ENCODE data around the gene SEC61B. TPM values are rescaled to one million over a fixed set of nuclear protein-coding genes. Genes with fewer than 3 reads are reported as not detected.

Gene SEC61B
- total RNA-seq (2021; ENCODE audit: unreplicated experiment) (125 TPM), Bru-seq, nascent RNA (percentile 98 among the genes with signal in this experiment), BruChase-seq, experiment 1, labeled RNA remaining after a 6-hour chase (percentile 96 among the genes with signal in this experiment), BruChase-seq, experiment 2, labeled RNA remaining after a 2-hour chase (percentile 91 among the genes with signal in this experiment)
- 118 and 123 TPM in 2 replicates for polyA plus RNA-seq (2012)
- long read RNA-seq, transcript SEC61B-201 (4 exons, 545 nt) = major isoform, 70 of 88 reads
- long read RNA-seq, partial matches to known transcripts = 16 of 88 reads
- long read RNA-seq, other reads (novel, unspliced or antisense) = 1 of 88 reads

DNA sequence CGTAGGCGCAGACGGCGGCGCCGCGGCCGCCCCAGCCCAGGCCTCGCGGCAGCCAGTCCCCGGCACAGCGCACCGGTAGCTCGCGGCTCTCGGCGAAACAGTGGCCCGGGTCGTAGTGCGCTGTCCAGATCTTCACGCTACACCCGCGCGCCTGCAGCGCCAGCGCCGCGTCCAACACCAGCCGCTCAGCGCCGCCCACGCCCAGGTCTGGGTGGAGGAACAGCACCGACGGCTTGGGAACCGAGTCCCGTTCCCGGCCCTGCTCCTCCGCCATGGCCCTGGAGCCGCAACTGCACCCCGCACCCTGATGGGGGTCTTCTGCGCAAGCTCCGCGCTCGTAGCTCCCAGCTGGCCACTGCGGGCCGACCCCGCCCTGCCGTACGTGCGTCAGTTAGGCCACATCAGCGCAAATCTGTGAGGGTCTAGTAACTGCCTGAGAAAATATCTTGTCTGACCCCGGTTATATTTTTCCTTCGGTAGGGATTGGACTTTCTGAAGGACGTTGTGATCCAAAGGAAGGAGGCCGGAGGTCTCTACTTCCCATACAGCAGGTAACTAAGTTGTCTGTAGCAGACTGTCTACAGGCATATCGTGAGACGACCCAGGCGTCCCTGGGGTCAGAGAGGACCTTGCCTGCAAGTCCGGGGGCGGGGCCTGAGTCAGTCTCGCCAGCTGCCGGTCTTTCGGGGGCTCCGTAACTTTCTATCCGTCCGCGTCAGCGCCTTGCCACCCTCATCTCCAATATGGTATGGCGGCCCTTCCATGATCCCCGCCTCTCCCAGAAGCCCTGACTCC is at the start of gene SEC61B, which contains the start of gene ALG2:
TSS of gene SEC61B (plus strand) at position 662 of the 795 bp plus-strand sequence. CDS start at position 744, 82 bp downstream.
TSS of gene ALG2 (minus strand) at position 322 of the 795 bp plus-strand sequence. CDS start at position 274, 48 bp downstream.
- BruUV-seq (replicated peaks) = no TSS peak
- DNase-seq (ENCODE audit: low read depth, low spot score) (peak; percentile 88), ATAC-seq (peak; percentile 94)
- Histone ChIP-seq H3K27ac (ENCODE audit: low read depth, low read length) (peak within 1 kb of the TSS; percentile 83), H3K4me1 (ENCODE audit: control insufficient read depth in 1 of 2, insufficient read depth in 2 of 2, low read length in 2 of 2) (peaks cover 6 to 20% of the 10 kb centered on the region in 2 experiments; a peak in 3 of 4 replicates), H3K9me2 (ENCODE audit: insufficient read depth) (no peaks in the 10 kb centered on the region), H2AFZ (ENCODE audit: low read depth, low read length, poor library complexity, severe bottlenecking) (no peak within 1 kb of the TSS), H3K36me3 (ENCODE audit: control insufficient read depth in 1 of 2, insufficient read depth in 2 of 2, low read length in 2 of 2) (peaks cover 8 to 13% of the 10 kb centered on the region in 2 experiments; a peak in 3 of 4 replicates), H3K9me3 (ENCODE audit: control insufficient read depth in 1 of 2, insufficient read depth in 1 of 2, low read depth in 1 of 2, low read length in 2 of 2) (no peaks in the 10 kb centered on the region), H4K20me1 (ENCODE audit: insufficient read depth) (no peaks in the 10 kb centered on the region; the same call in 1 of the 2 replicates), H3K79me2 (ENCODE audit: insufficient read depth, low read length) (peaks cover 97% of the 10 kb centered on the region), H3K4me2 (ENCODE audit: low read length) (peak within 1 kb of the TSS; percentile 89), H3K27me3 (ENCODE audit: insufficient read depth, low read length) (no peaks in the 10 kb centered on the region), H3K9ac (ENCODE audit: low read length) (peak within 1 kb of the TSS; percentile 92), H3K4me3 (replicated peaks in 1 of 2; ENCODE audit: low read depth in 1 of 2, low read length in 2 of 2) (peak within 1 kb of the TSS; percentile 72 to 95)
- RAD21 ChIA-PET (ENCODE audit: low non-redundant PET in 1 of 2, low total read pairs in 2 of 2, uncharacterized antibody in 2 of 2, unreplicated experiment in 2 of 2) = interaction anchor here in 1 of 2 experiments (1.5 kb wide), 1 partner anchor 374 kb away, joined by 3 read pairs; no protein-coding TSS in a partner anchor
- CTCF ChIA-PET = interaction anchor here (1.0 kb wide), 1 partner anchor 59 kb away, joined by 3 read pairs; no protein-coding TSS in a partner anchor
- POLR2A ChIA-PET = interaction anchor here (0.6 to 1.6 kb wide), 5 partner anchors 10 to 47 kb away, joined by 3 to 7 read pairs (median 4); no protein-coding TSS in a partner anchor
- intact Hi-C loops (cut with micrococcal nuclease) = no loop called here
- TF ChIP-seq TCF7L2 (IDR thresholded peaks at IDR 0.05; ENCODE audit: borderline replicate concordance, extremely low read depth, insufficient read depth, insufficient read length) (no peak), EGR1 (IDR thresholded peaks at IDR 0.05; ENCODE audit: low read depth) (peak; percentile 75), RAD21 (IDR thresholded peaks at IDR 0.05; ENCODE audit: low read depth) (no peak), POLR2AphosphoS5 (IDR thresholded peaks at IDR 0.05; ENCODE audit: low read depth, low read length) (peak; percentile 98), JUND (IDR thresholded peaks at IDR 0.05) (no peak), ZNF274 (IDR thresholded peaks at IDR 0.05; ENCODE audit: low read depth, low read length) (no peak), YY1 (IDR thresholded peaks at IDR 0.05; ENCODE audit: extremely low read depth, insufficient replicate concordance, low read depth, low read length) (peak; percentile 83), SRF (IDR thresholded peaks at IDR 0.05; ENCODE audit: low read depth) (no peak), SIN3A (IDR thresholded peaks at IDR 0.05; ENCODE audit: low read depth) (peak; percentile 96), EZH2 (IDR thresholded peaks at IDR 0.05) (no peak), SP1 (IDR thresholded peaks at IDR 0.05; ENCODE audit: low read depth) (peak; percentile 89), POLR2A (IDR thresholded peaks at IDR 0.05; ENCODE audit: borderline replicate concordance, extremely low read depth, insufficient read depth, insufficient read length) (peak; percentile 89), ZFX (IDR thresholded peaks at IDR 0.05) (peak; percentile 82), ELF1 (IDR thresholded peaks at IDR 0.05; ENCODE audit: borderline replicate concordance, low read depth) (no peak), FOSL1 (IDR thresholded peaks at IDR 0.05; ENCODE audit: low read depth) (no peak), CEBPB (IDR thresholded peaks at IDR 0.05; ENCODE audit: low read depth) (no peak), EZH2phosphoT487 (IDR thresholded peaks at IDR 0.05; ENCODE audit: borderline replicate concordance) (no peak)
- TF ChIP-seq, protein P1, sequence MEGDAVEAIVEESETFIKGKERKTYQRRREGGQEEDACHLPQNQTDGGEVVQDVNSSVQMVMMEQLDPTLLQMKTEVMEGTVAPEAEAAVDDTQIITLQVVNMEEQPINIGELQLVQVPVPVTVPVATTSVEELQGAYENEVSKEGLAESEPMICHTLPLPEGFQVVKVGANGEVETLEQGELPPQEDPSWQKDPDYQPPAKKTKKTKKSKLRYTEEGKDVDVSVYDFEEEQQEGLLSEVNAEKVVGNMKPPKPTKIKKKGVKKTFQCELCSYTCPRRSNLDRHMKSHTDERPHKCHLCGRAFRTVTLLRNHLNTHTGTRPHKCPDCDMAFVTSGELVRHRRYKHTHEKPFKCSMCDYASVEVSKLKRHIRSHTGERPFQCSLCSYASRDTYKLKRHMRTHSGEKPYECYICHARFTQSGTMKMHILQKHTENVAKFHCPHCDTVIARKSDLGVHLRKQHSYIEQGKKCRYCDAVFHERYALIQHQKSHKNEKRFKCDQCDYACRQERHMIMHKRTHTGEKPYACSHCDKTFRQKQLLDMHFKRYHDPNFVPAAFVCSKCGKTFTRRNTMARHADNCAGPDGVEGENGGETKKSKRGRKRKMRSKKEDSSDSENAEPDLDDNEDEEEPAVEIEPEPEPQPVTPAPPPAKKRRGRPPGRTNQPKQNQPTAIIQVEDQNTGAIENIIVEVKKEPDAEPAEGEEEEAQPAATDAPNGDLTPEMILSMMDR (IDR thresholded peaks at IDR 0.05 in 2 of 3, conservative IDR thresholded peaks at IDR 0.05 in 1 of 3; ENCODE audit: borderline replicate concordance in 1 of 3, insufficient read depth in 1 of 3, low read depth in 2 of 3, low read length in 2 of 3) = no peak
- TF ChIP-seq, protein P2, sequence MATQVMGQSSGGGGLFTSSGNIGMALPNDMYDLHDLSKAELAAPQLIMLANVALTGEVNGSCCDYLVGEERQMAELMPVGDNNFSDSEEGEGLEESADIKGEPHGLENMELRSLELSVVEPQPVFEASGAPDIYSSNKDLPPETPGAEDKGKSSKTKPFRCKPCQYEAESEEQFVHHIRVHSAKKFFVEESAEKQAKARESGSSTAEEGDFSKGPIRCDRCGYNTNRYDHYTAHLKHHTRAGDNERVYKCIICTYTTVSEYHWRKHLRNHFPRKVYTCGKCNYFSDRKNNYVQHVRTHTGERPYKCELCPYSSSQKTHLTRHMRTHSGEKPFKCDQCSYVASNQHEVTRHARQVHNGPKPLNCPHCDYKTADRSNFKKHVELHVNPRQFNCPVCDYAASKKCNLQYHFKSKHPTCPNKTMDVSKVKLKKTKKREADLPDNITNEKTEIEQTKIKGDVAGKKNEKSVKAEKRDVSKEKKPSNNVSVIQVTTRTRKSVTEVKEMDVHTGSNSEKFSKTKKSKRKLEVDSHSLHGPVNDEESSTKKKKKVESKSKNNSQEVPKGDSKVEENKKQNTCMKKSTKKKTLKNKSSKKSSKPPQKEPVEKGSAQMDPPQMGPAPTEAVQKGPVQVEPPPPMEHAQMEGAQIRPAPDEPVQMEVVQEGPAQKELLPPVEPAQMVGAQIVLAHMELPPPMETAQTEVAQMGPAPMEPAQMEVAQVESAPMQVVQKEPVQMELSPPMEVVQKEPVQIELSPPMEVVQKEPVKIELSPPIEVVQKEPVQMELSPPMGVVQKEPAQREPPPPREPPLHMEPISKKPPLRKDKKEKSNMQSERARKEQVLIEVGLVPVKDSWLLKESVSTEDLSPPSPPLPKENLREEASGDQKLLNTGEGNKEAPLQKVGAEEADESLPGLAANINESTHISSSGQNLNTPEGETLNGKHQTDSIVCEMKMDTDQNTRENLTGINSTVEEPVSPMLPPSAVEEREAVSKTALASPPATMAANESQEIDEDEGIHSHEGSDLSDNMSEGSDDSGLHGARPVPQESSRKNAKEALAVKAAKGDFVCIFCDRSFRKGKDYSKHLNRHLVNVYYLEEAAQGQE (IDR thresholded peaks at IDR 0.05; ENCODE audit: low read depth) = no peak
- TF ChIP-seq, protein P3, sequence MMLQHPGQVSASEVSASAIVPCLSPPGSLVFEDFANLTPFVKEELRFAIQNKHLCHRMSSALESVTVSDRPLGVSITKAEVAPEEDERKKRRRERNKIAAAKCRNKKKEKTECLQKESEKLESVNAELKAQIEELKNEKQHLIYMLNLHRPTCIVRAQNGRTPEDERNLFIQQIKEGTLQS (IDR thresholded peaks at IDR 0.05) = no peak
